DND-41 (cell line): ENCODE data around the gene SHC4.
"Not testable (repeated sequence)": the region's sequence is repeated elsewhere in the genome, so short reads cannot be mapped to it uniquely, and the experiment has no call there.

ENCODE experiments used
- ATAC-seq: fragments of 200-7000 bp; cut with Tn5 transposase; 3 replicates; pipeline ENCODE4 v1.9.1; 2021; ENCODE audit warnings: low read depth; ENCODE audit not compliant: insufficient read depth
- DNase-seq: peaks from one replicate; pipeline ENCODE4 v3.0.0-alpha.2; 2020
- H2AFZ ChIP-seq: 2 replicates; pipeline ENCODE4 v1.6.0; 2012; ENCODE audit warnings: low read depth, low read length
- H3K27ac ChIP-seq: 2 replicates; pipeline ENCODE4 v1.5.1; 2012; ENCODE audit warnings: low read length, inconsistent platforms
- H3K27me3 ChIP-seq: fragments of 200-600 bp; sonication (generic); 2 replicates; pipeline ENCODE4 v1.6.0; 2012; ENCODE audit warnings: low read length, mild to moderate bottlenecking, inconsistent platforms; ENCODE audit not compliant: insufficient read depth, poor library complexity
- H3K36me3 ChIP-seq: 2 replicates; pipeline ENCODE4 v1.5.1; 2012; ENCODE audit warnings: low read length, inconsistent platforms; ENCODE audit not compliant: insufficient read depth
- H3K4me1 ChIP-seq: 2 replicates; pipeline ENCODE4 v1.5.1; 2012; ENCODE audit warnings: mild to moderate bottlenecking, low read length; ENCODE audit not compliant: insufficient read depth
- H3K4me2 ChIP-seq: 2 replicates; pipeline ENCODE4 v1.6.0; 2012; ENCODE audit warnings: mild to moderate bottlenecking, moderate library complexity, low read length, inconsistent platforms; ENCODE audit not compliant: insufficient read depth
- H3K4me3 ChIP-seq, 2 experiments: fragments of 200-600 bp in 1 of 2; shearing (Covaris generic) in 1 of 2; 2 replicates each; pipeline ENCODE4 v1.5.1; 2012 to 2016; ENCODE audit warnings: inconsistent platforms in 2 of 2, low read length in 2 of 2, mild to moderate bottlenecking in 2 of 2, low read depth in 1 of 2, moderate library complexity in 1 of 2
- H3K79me2 ChIP-seq: 2 replicates; pipeline ENCODE4 v1.6.0; 2012; ENCODE audit warnings: low read length, inconsistent platforms; ENCODE audit not compliant: insufficient read depth
- H3K9ac ChIP-seq: 2 replicates; pipeline ENCODE4 v1.6.0; 2012; ENCODE audit warnings: low read depth, mild to moderate bottlenecking, inconsistent platforms, low read length, moderate library complexity
- H3K9me3 ChIP-seq: 2 replicates; pipeline ENCODE4 v1.5.1; 2012; ENCODE audit warnings: low read length, moderate library complexity, mild to moderate bottlenecking, inconsistent platforms; ENCODE audit not compliant: insufficient read depth, severe bottlenecking
- H4K20me1 ChIP-seq: 2 replicates; pipeline ENCODE4 v1.6.0; 2012; ENCODE audit warnings: low read length; ENCODE audit not compliant: insufficient read depth
- CTCF ChIP-seq: IDR thresholded peaks from 2 replicates; pipeline ENCODE4 v1.5.1; 2012; ENCODE audit warnings: borderline replicate concordance, low read length, moderate library complexity, mild to moderate bottlenecking; ENCODE audit not compliant: poor library complexity, severe bottlenecking; ENCODE audit errors: extremely low read depth
- EZH2 ChIP-seq: IDR thresholded peaks from 3 replicates; pipeline ENCODE4 v1.6.1; 2012; ENCODE audit warnings: borderline replicate concordance, low read depth, mild to moderate bottlenecking, moderate library complexity, low read length, inconsistent platforms; ENCODE audit not compliant: severe bottlenecking

SHC4 gene

GRCh38 chr15:48794697-48795134 is 169.0 kb downstream of the SHC4 start:
- TF ChIP-seq EZH2 (no peak), CTCF (no peak)
- H3K27ac ChIP-seq: no peak overlapping the region
- H3K79me2 ChIP-seq: peaks cover 15% of the 10 kb centered on the region
- no peaks in the 10 kb centered on the region for H3K27me3 ChIP-seq
- DNase-seq: no peak
- H3K9ac ChIP-seq: no peak overlapping the region
- H4K20me1 ChIP-seq: no peaks in the 10 kb centered on the region; the same call in 1 of the 2 replicates
- H3K4me3 ChIP-seq: no peak overlapping the region
- no peaks in the 10 kb centered on the region for H3K9me3 ChIP-seq
- no peak for ATAC-seq
- H3K36me3 ChIP-seq: peaks cover 65% of the 10 kb centered on the region
- no peaks in the 10 kb centered on the region for H3K4me1 ChIP-seq
- no peak overlapping the region for H2AFZ ChIP-seq
- no peak overlapping the region for H3K4me2 ChIP-seq

GRCh38 chr15:48792408-48792807 is 171.3 kb downstream of the SHC4 start:
- no peak overlapping the region for H3K4me2 ChIP-seq
- H3K9ac ChIP-seq: no peak overlapping the region
- peaks cover 77% of the 10 kb centered on the region for H3K36me3 ChIP-seq
- no peaks in the 10 kb centered on the region for H3K79me2 ChIP-seq
- ATAC-seq (no peak), DNase-seq (no peak)
- no peaks in the 10 kb centered on the region for H3K27me3 ChIP-seq
- no peaks in the 10 kb centered on the region for H3K4me1 ChIP-seq
- H4K20me1 ChIP-seq: no peaks in the 10 kb centered on the region
- no peak overlapping the region for H2AFZ ChIP-seq
- no peak for TF ChIP-seq CTCF
- H3K9me3 ChIP-seq: no peaks in the 10 kb centered on the region
- H3K27ac ChIP-seq: no peak overlapping the region
- no peak overlapping the region for H3K4me3 ChIP-seq

- H3K4me3 ChIP-seq, H4K20me1 ChIP-seq, H3K9me3 ChIP-seq, H2AFZ ChIP-seq, H3K4me1 ChIP-seq, H3K9ac ChIP-seq, H3K79me2 ChIP-seq, DNase-seq, ATAC-seq, H3K27ac ChIP-seq, H3K27me3 ChIP-seq, H3K4me2 ChIP-seq: not testable (repeated sequence)
- H3K36me3 ChIP-seq: peaks cover 73% of the 10 kb centered on the region
Observed at GRCh38 chr15:48790466-48791115, 173.1 kb downstream of the SHC4 start.

GRCh38 chr15:48785712-48786111 is 178.0 kb downstream of the SHC4 start:
- Histone ChIP-seq H3K4me1 (no peaks in the 10 kb centered on the region), H3K4me2 (no peak overlapping the region), H3K36me3 (peaks cover 84% of the 10 kb centered on the region), H3K27ac (no peak overlapping the region), H3K27me3 (no peaks in the 10 kb centered on the region), H2AFZ (no peak overlapping the region), H3K4me3 (no peak overlapping the region), H4K20me1 (no peaks in the 10 kb centered on the region), H3K9me3 (no peaks in the 10 kb centered on the region), H3K79me2 (no peaks in the 10 kb centered on the region), H3K9ac (no peak overlapping the region)
- ATAC-seq: no peak
- TF ChIP-seq CTCF (no peak), EZH2 (no peak)
- DNase-seq: no peak
